Lung (tissue), 12 donors: Measurements from ENCODE around the gene PTP4A1. TPM values are rescaled to one million over a fixed set of nuclear protein-coding genes. Genes with fewer than 3 reads are reported as not detected.

Experiments
- ATAC-seq: fragments of 200-7000 bp; cut with Tn5 transposase; one replicate; pipeline ENCODE4 v1.9.1; 2020; ENCODE audit warnings: moderate number of reproducible peaks; ENCODE audit not compliant: insufficient read depth, low FRiP score
- DNase-seq, 3 donors: peaks; one replicate each; pipeline ENCODE4 v3.0.0-alpha.2; 2013 to 2017
- H3K27ac ChIP-seq, 2 donors: one replicate each; pipeline ENCODE4 v1.5.1; 2013; ENCODE audit warnings: mild to moderate bottlenecking in 2 of 2, moderate library complexity in 2 of 2, control low read depth in 1 of 2, inconsistent platforms in 1 of 2, low read depth in 1 of 2, low read length in 1 of 2
- H3K27me3 ChIP-seq, 3 donors: one replicate each; pipeline ENCODE4 v1.5.1; 2013; ENCODE audit warnings: low read length in 2 of 3; ENCODE audit not compliant: control insufficient read depth in 3 of 3, insufficient read depth in 3 of 3
- H3K36me3 ChIP-seq, 4 donors: one replicate each; pipeline ENCODE4 v1.5.1; 2013; ENCODE audit warnings: low read length in 4 of 4, mild to moderate bottlenecking in 1 of 4, moderate library complexity in 1 of 4; ENCODE audit not compliant: control insufficient read depth in 4 of 4, insufficient read depth in 4 of 4
- H3K4me1 ChIP-seq, 5 donors: one replicate each; pipeline ENCODE4 v1.5.1; 2013; ENCODE audit warnings: low read length in 5 of 5, mild to moderate bottlenecking in 2 of 5, moderate library complexity in 1 of 5; ENCODE audit not compliant: control insufficient read depth in 5 of 5, insufficient read depth in 5 of 5
- H3K4me3 ChIP-seq: one replicate; pipeline ENCODE4 v1.5.1; 2013; ENCODE audit warnings: mild to moderate bottlenecking, control low read depth, moderate library complexity
- H3K9ac ChIP-seq, 2 donors: one replicate each; pipeline ENCODE4 v1.5.1; 2013; ENCODE audit warnings: low read length in 2 of 2, control low read depth in 1 of 2; ENCODE audit not compliant: insufficient read depth in 1 of 2
- H3K9me3 ChIP-seq, 4 donors: one replicate each; pipeline ENCODE4 v1.5.1; 2013; ENCODE audit warnings: low read length in 3 of 4, mild to moderate bottlenecking in 1 of 4, moderate library complexity in 1 of 4; ENCODE audit not compliant: control insufficient read depth in 4 of 4, insufficient read depth in 3 of 4
- WGBS, 2 donors: extraction: QIAGEN DNeasy Blood & Tissue Kit; methylation state at CpG; one replicate each; pipeline ENCODE4 v1.1.7; 2013; 5-methylcytosine and 5-hydroxymethylcytosine counted together
- polyA plus RNA-seq, 2 donors: library from polyadenylated mRNA; stranded (reverse); fragments of 200-250 nt; gene quantifications; one replicate each; pipeline ENCODE4 v1.2.1, GENCODE V29; 2013
- total RNA-seq, 2 donors: library from RNA; depleted of rRNA in 1 of 2; stranded (reverse); fragments of >200 nt in 1 of 2; gene quantifications; one replicate each; pipeline ENCODE4 v1.2.1, GENCODE V29; 2014 to 2021
- TF ChIP-seq, protein P1 (sequence below): IDR thresholded peaks from 2 replicates; pipeline ENCODE4 v1.5.1; 2012; ENCODE audit warnings: mild to moderate bottlenecking; ENCODE audit errors: control extremely low read depth, extremely low read depth
- donor health status: control.
- donor health status: control.
- donor health status: Bipolar disorder and iron deficiency.
- donor health status: healthy.
- donor health status: DM: yes; HTN: yes; CAD: no.

PTP4A1 gene
- total and polyA plus RNA-seq, 4 donors, result 30.4 to 359 (median 50.2) TPM

GRCh38 chr6:63567966-63568365, 4.3 kb upstream of the PTP4A1 start:
- DNase-seq, result peak in 2 of 3 donors; percentile 40 to 75
- no peaks in the 10 kb centered on the region for H3K27me3 ChIP-seq
- H3K9me3 ChIP-seq, result no peaks in the 10 kb centered on the region
- no peak for ATAC-seq
- peak overlapping the region in 1 of 2 donors; percentile 22 for H3K27ac ChIP-seq
- no peak overlapping the region for H3K4me3 ChIP-seq
- peaks cover 0 to 13% (median 0%) of the 10 kb centered on the region in 5 donors for H3K4me1 ChIP-seq
- TF ChIP-seq, protein P1, sequence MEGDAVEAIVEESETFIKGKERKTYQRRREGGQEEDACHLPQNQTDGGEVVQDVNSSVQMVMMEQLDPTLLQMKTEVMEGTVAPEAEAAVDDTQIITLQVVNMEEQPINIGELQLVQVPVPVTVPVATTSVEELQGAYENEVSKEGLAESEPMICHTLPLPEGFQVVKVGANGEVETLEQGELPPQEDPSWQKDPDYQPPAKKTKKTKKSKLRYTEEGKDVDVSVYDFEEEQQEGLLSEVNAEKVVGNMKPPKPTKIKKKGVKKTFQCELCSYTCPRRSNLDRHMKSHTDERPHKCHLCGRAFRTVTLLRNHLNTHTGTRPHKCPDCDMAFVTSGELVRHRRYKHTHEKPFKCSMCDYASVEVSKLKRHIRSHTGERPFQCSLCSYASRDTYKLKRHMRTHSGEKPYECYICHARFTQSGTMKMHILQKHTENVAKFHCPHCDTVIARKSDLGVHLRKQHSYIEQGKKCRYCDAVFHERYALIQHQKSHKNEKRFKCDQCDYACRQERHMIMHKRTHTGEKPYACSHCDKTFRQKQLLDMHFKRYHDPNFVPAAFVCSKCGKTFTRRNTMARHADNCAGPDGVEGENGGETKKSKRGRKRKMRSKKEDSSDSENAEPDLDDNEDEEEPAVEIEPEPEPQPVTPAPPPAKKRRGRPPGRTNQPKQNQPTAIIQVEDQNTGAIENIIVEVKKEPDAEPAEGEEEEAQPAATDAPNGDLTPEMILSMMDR, result no peak
- WGBS, 2 donors, result 75 to 89% methylated on average over 1 of the region's 1 CpG
- no peak overlapping the region for H3K9ac ChIP-seq
- H3K36me3 ChIP-seq, result no peaks in the 10 kb centered on the region

- peak overlapping the region; percentile 57 to 96 for H3K9ac ChIP-seq
- WGBS, 2 donors, result 13% methylated on average over 20 of the region's 20 CpGs
- H3K9me3 ChIP-seq, result no peaks in the 10 kb centered on the region
- peaks cover 0 to 2% (median 0%) of the 10 kb centered on the region in 4 donors for H3K36me3 ChIP-seq
- no peaks in the 10 kb centered on the region for H3K27me3 ChIP-seq
- H3K4me1 ChIP-seq, result peaks cover 0 to 14% (median 3%) of the 10 kb centered on the region in 5 donors
- no peak overlapping the region for H3K4me3 ChIP-seq
- H3K27ac ChIP-seq, result peak overlapping the region; percentile 63 to 89
- TF ChIP-seq, protein P1, result no peak
- ATAC-seq (peak; percentile 23), DNase-seq (peak in 1 of 3 donors; percentile 72)
Measured at GRCh38 chr6:63571361-63572043, 778 bp upstream of the PTP4A1 start.

- ATAC-seq (peak; percentile 0), DNase-seq (no peak)
- Histone ChIP-seq H3K36me3 (peaks cover 0 to 8% (median 5%) of the 10 kb centered on the region in 4 donors), H3K4me1 (peaks cover 0 to 13% (median 3%) of the 10 kb centered on the region in 5 donors), H3K9me3 (no peaks in the 10 kb centered on the region), H3K27me3 (no peaks in the 10 kb centered on the region), H3K27ac (peak overlapping the region; percentile 92 to 100), H3K4me3 (peak overlapping the region; percentile 99), H3K9ac (peak overlapping the region in 1 of 2 donors; percentile 85)
- TF ChIP-seq, protein P1, result no peak
- 0 to 1% methylated on average over 35 to 42 of the region's 42 CpGs for WGBS, 2 donors
Measured at GRCh38 chr6:63572747-63573075, 431 bp downstream of the PTP4A1 start.
